ENCODE data around the gene FAM3C. TPM values are rescaled to one million over a fixed set of nuclear protein-coding genes. Genes with fewer than 3 reads are reported as not detected.

FAM3C gene
- total RNA-seq, 1 donor from 2014 or later: 51.4 TPM

DNA sequence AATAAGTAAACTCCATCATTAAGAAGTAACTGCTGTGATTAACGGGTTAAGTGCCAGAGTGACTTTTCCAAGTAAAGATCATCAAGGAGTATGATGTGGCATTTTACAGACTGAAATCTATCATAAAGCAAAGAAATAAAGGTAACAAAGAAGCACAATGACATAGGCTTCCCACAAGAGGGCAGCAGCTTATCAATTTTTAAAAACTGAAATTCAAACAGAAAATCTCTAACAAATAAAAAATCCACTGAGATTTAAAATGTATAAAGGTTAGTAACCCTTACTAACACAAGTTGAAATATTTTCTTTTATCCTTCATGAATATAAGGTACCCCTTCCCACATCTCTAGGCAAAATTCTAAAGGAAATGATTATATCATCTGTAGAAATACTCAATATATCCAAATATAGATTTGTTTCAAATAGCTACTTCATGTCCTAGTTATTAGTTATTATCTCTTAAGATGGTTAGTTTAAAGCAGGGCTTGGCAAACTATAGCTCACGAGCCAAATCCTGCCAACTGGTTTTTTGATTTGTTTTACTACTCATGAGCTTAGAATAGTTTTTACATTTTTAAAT lies 29.2 kb downstream of the FAM3C start:
- H3K9me3 ChIP-seq: no peaks in the 10 kb centered on the region
- no peak for ATAC-seq
- intact Hi-C loops (cut with DNase I): no loop called here
- no peaks in the 10 kb centered on the region for H3K4me1 ChIP-seq
- peaks cover 28% of the 10 kb centered on the region for H3K36me3 ChIP-seq
- TF ChIP-seq, protein P1, sequence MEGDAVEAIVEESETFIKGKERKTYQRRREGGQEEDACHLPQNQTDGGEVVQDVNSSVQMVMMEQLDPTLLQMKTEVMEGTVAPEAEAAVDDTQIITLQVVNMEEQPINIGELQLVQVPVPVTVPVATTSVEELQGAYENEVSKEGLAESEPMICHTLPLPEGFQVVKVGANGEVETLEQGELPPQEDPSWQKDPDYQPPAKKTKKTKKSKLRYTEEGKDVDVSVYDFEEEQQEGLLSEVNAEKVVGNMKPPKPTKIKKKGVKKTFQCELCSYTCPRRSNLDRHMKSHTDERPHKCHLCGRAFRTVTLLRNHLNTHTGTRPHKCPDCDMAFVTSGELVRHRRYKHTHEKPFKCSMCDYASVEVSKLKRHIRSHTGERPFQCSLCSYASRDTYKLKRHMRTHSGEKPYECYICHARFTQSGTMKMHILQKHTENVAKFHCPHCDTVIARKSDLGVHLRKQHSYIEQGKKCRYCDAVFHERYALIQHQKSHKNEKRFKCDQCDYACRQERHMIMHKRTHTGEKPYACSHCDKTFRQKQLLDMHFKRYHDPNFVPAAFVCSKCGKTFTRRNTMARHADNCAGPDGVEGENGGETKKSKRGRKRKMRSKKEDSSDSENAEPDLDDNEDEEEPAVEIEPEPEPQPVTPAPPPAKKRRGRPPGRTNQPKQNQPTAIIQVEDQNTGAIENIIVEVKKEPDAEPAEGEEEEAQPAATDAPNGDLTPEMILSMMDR (IDR thresholded peaks at IDR 0.05): peak; percentile 86
- H3K27ac ChIP-seq: no peak overlapping the region
- no peak for DNase-seq
- no peak overlapping the region for H3K4me3 ChIP-seq
- H3K27me3 ChIP-seq: no peaks in the 10 kb centered on the region

DNA sequence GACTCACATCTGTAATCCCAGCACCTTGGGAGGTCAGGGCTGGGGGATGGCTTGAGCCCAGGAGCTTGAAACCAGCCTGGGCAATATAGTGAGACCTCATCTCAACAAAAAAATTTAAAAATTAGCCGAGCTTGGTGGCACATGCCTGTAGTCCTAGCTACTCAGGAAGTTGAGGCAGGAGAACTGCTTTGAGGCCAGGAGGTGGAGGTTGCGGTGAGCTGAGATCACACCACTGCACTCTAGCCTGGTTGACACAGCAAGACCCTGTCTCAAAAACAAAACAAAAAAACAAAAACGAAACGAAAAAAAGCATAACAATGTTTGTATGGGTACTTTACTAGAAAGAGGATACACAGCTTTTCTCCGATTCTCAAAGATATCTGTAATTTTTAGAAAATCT lies 35.5 kb downstream of the FAM3C start:
- H3K27me3 ChIP-seq: no peaks in the 10 kb centered on the region
- no peaks in the 10 kb centered on the region for H3K4me1 ChIP-seq
- no peaks in the 10 kb centered on the region for H3K9me3 ChIP-seq
- peaks cover 72% of the 10 kb centered on the region for H3K36me3 ChIP-seq
- TF ChIP-seq, protein P1 (IDR thresholded peaks at IDR 0.05): no peak
- no peak overlapping the region for H3K4me3 ChIP-seq
- ATAC-seq: no peak
- intact Hi-C loops (cut with DNase I): loop anchor here (5.0 kb wide), 1 partner anchor 187 kb away; no protein-coding TSS in a partner anchor
- no peak for DNase-seq
- H3K27ac ChIP-seq: no peak overlapping the region

DNA sequence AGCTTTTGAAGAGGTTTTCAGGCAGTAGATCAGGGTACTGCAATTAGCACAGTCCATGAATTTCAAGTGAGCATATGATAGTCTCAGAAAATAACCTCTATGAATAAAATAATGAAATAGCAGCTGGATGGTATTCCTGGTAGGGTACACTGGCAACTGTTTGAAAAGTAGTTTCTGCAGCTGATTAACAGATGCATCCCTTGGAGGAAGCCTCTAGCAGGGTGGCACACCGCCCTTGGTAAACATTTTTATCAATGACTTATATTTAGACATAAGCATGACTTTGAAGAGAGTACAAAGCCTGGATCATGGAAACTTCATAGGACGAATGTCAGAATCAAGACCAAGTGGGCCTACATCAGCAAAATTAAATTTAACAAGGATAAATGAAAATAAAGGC lies 40.5 kb downstream of the FAM3C start:
- Histone ChIP-seq H3K36me3 (peaks cover 61% of the 10 kb centered on the region), H3K4me1 (no peaks in the 10 kb centered on the region), H3K9me3 (no peaks in the 10 kb centered on the region), H3K27me3 (no peaks in the 10 kb centered on the region), H3K27ac (no peak overlapping the region), H3K4me3 (no peak overlapping the region)
- intact Hi-C loops (cut with DNase I): no loop called here
- TF ChIP-seq, protein P1 (IDR thresholded peaks at IDR 0.05): no peak
- DNase-seq: no peak
- no peak for ATAC-seq

DNA sequence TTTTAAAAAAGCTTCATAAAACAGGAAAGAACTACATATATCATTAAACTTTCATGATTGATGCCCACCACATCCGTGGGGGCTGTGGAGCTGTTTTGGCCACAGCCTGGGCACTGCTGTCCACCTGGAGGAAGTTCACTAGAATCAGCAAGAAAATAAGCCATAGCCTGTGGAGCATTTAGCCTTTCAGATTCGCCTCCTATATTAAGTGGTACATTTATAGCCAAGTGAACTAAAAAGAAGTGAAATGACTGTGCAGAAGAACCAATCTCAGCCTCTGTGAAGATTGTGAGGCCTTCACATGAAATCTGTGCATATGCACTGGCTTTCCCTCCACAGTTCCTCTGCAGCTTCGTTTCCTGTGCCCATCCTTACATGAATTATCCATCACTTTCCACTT lies 43.8 kb downstream of the FAM3C start:
- Histone ChIP-seq H3K27ac (no peak overlapping the region), H3K9me3 (no peaks in the 10 kb centered on the region), H3K27me3 (no peaks in the 10 kb centered on the region), H3K4me3 (no peak overlapping the region), H3K4me1 (no peaks in the 10 kb centered on the region), H3K36me3 (peaks cover 34% of the 10 kb centered on the region)
- ATAC-seq (no peak), DNase-seq (no peak)
- TF ChIP-seq, protein P1 (IDR thresholded peaks at IDR 0.05): no peak
- intact Hi-C loops (cut with DNase I): no loop called here

DNA sequence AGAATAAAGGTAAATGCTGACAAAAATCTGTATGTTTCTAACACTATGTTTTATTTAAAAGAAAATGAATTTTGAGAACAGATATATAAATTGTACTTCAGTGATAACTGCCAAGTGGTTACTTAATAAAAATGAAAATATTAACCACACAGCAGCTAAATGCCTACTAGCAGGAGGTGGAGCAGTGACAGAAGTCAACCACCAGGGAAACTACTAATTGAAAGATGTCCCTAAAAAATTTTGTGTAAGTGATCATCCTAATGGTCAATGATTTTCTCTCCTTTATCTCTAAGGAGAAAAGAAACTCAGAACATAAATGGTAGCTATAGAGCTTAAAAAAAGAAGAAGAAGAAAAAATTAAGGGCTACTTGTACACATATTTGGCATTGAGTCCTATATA lies 44.4 kb downstream of the FAM3C start:
- H3K27me3 ChIP-seq: no peaks in the 10 kb centered on the region
- no peak for DNase-seq
- TF ChIP-seq, protein P1 (IDR thresholded peaks at IDR 0.05): no peak
- H3K27ac ChIP-seq: no peak overlapping the region
- no peak for ATAC-seq
- H3K4me1 ChIP-seq: no peaks in the 10 kb centered on the region
- intact Hi-C loops (cut with DNase I): no loop called here
- H3K9me3 ChIP-seq: no peaks in the 10 kb centered on the region
- H3K36me3 ChIP-seq: peaks cover 28% of the 10 kb centered on the region
- no peak overlapping the region for H3K4me3 ChIP-seq

DNA sequence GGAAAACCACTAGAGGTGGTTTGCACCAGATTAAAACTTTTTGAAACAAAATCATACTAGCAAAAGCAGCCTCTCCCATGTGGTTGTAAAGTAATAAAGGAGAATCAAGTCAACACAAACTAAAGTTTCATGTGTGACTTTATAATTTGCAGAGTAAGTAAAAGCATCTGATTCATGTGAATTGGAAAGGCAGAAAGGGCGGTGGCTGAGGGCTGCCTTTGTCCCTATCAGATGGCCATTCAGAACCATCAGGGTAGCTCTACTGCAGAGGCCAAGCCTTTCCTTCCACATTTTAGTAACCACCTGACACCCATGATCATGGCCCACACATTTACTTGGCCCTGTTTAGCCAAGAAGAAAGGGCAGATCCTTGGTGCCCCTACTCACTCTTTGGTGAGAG lies 51.6 kb downstream of the FAM3C start:
- H3K36me3 ChIP-seq: peaks cover 6% of the 10 kb centered on the region
- no peak for DNase-seq
- no peaks in the 10 kb centered on the region for H3K4me1 ChIP-seq
- TF ChIP-seq, protein P1 (IDR thresholded peaks at IDR 0.05): no peak
- no peak overlapping the region for H3K4me3 ChIP-seq
- H3K27me3 ChIP-seq: no peaks in the 10 kb centered on the region
- no peaks in the 10 kb centered on the region for H3K9me3 ChIP-seq
- no peak for ATAC-seq
- H3K27ac ChIP-seq: no peak overlapping the region
- intact Hi-C loops (cut with DNase I): no loop called here

Data from upper lobe of right lung (tissue), 1 donor.